ENCODE data around the gene MTRF1.

Gene MTRF1

DNA sequence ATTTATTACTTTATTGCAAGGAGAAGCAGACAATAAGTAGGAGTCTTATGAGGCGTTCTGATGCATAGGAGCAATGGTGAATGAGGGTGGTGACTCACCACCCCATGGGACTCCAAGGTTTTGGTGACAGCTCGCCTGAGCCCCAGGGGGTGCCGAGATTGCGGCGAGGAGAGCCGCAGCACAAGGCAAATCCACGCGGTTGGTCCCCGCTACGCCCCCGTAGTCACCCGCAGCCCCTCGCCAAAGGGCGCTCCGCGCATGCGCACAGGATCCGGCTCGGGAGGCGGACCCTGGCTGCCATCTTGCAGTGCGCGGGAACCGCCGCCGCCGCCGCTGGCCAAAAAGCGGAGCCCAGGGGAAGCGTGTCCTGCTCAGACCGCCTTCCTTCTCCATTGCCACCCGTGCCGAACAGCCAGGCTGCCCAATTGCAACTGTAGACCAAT is 47.6 kb upstream of the MTRF1 start, which contains the start of gene NAA16 (continued):
- TF ChIP-seq, protein P1, sequence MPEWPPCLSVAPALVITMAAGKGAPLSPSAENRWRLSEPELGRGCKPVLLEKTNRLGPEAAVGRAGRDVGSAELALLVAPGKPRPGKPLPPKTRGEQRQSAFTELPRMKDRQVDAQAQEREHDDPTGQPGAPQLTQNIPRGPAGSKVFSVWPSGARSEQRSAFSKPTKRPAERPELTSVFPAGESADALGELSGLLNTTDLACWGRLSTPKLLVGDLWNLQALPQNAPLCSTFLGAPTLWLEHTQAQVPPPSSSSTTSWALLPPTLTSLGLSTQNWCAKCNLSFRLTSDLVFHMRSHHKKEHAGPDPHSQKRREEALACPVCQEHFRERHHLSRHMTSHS (tag by site-specific recombination; IDR thresholded peaks at IDR 0.05), result no peak
- TF ChIP-seq, protein P2, sequence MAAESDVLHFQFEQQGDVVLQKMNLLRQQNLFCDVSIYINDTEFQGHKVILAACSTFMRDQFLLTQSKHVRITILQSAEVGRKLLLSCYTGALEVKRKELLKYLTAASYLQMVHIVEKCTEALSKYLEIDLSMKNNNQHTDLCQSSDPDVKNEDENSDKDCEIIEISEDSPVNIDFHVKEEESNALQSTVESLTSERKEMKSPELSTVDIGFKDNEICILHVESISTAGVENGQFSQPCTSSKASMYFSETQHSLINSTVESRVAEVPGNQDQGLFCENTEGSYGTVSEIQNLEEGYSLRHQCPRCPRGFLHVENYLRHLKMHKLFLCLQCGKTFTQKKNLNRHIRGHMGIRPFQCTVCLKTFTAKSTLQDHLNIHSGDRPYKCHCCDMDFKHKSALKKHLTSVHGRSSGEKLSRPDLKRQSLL (tag by site-specific recombination; IDR thresholded peaks at IDR 0.05), result no peak
- TF ChIP-seq ZBTB17 (tag by site-specific recombination; IDR thresholded peaks at IDR 0.05), result peak; percentile 27; the same call in 1 of the 2 replicates
- peak; percentile 75 for TF ChIP-seq ZXDB (tag by site-specific recombination; IDR thresholded peaks at IDR 0.05)
- no peak; the same call in none of the 2 replicates for TF ChIP-seq ZBTB7A (tag by site-specific recombination; IDR thresholded peaks at IDR 0.05; ENCODE audit: low read depth)
- peak; percentile 100 for TF ChIP-seq GLIS1 (tag by site-specific recombination; IDR thresholded peaks at IDR 0.05)

DNA sequence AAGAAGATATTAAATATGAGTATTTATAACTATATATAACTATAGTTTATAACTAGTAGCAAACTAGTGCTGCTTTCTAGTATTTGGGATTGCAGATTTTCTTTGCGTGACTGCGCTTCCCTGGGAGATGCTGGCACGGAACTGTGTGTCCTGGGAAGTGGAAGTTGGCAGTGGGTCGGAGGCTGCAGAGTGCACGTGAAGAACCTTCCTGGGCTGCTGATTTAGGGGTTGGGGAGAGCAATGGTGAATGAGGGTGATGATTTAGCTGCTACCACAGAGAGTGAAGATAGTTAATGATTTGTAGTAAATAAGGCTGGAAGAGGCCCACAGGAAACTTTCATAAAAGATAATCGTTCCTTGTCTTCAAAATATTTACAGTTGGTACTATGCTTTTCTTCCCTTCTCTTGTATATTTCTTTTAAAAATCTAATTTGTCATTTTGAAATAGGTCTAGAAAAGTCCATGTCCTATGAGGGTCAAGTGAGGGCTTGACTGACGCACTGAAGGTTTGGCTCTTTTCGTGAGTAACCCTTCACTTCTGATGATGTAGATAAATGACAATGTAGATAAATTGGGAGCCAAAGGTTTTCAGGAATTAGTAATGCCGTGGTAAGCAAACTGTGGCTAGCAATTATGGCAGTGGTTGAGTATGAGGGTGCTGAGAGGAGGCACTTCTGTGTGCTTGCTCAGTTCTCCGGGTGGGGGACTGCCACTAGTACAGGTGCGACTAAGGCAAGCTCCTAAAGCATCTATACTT is 44.7 kb upstream of the MTRF1 start:
- no peak overlapping the region for H3K27ac ChIP-seq (ENCODE audit: extremely low read depth, low read depth, low read length)
- ChIA-PET POLR2A (no interaction called here), CTCF (no interaction called here)
- no peaks in the 10 kb centered on the region for H3K4me1 ChIP-seq (ENCODE audit: control insufficient read depth, insufficient read depth, low read length)
- H3K9me3 ChIP-seq (ENCODE audit: control insufficient read depth, insufficient read depth, low read depth, low read length), result no peaks in the 10 kb centered on the region
- no peak overlapping the region for H3K4me3 ChIP-seq (ENCODE audit: low read depth, low read length)
- H3K36me3 ChIP-seq (ENCODE audit: control insufficient read depth in 2 of 2, insufficient read depth in 1 of 2, low read length in 2 of 2), result no peaks in the 10 kb centered on the region
- TF ChIP-seq, protein P3, sequence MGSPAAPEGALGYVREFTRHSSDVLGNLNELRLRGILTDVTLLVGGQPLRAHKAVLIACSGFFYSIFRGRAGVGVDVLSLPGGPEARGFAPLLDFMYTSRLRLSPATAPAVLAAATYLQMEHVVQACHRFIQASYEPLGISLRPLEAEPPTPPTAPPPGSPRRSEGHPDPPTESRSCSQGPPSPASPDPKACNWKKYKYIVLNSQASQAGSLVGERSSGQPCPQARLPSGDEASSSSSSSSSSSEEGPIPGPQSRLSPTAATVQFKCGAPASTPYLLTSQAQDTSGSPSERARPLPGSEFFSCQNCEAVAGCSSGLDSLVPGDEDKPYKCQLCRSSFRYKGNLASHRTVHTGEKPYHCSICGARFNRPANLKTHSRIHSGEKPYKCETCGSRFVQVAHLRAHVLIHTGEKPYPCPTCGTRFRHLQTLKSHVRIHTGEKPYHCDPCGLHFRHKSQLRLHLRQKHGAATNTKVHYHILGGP (tag by site-specific recombination; IDR thresholded peaks at IDR 0.05), result no peak
- TF ChIP-seq TCF7L2 (IDR thresholded peaks at IDR 0.05; ENCODE audit: borderline replicate concordance, low read depth, low read length) (no peak), ZNF776 (tag by site-specific recombination; IDR thresholded peaks at IDR 0.05; ENCODE audit: borderline replicate concordance) (no peak), ZNF146 (tag by site-specific recombination; IDR thresholded peaks at IDR 0.05) (no peak), ZNF843 (tag by site-specific recombination; IDR thresholded peaks at IDR 0.05) (no peak), YY2 (tag by site-specific recombination; IDR thresholded peaks at IDR 0.05) (no peak), HOXD13 (CRISPR knock-in tag; IDR thresholded peaks at IDR 0.05; ENCODE audit: borderline replicate concordance) (no peak), SP7 (tag by site-specific recombination; IDR thresholded peaks at IDR 0.05) (no peak), ZNF24 (tag by site-specific recombination; IDR thresholded peaks at IDR 0.05) (no peak), ZNF747 (tag by site-specific recombination; IDR thresholded peaks at IDR 0.05) (no peak)
- TF ChIP-seq, protein P4, sequence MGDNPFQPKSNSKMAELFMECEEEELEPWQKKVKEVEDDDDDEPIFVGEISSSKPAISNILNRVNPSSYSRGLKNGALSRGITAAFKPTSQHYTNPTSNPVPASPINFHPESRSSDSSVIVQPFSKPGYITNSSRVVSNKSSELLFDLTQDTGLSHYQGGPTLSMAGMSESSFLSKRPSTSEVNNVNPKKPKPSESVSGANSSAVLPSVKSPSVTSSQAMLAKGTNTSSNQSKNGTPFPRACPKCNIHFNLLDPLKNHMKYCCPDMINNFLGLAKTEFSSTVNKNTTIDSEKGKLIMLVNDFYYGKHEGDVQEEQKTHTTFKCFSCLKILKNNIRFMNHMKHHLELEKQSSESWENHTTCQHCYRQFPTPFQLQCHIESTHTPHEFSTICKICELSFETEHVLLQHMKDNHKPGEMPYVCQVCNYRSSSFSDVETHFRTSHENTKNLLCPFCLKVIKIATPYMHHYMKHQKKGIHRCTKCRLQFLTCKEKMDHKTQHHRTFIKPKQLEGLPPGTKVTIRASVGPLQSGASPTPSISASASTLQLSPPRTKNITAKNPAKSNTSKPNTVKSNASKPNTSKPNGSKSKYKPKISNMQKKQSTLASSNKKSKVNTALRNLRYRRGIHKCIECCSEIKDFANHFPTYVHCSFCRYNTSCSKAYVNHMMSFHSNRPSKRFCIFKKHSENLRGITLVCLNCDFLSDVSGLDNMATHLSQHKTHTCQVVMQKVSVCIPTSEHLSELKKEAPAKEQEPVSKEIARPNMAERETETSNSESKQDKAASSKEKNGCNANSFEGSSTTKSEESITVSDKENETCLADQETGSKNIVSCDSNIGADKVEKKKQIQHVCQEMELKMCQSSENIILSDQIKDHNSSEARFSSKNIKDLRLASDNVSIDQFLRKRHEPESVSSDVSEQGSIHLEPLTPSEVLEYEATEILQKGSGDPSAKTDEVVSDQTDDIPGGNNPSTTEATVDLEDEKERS (tag by site-specific recombination; IDR thresholded peaks at IDR 0.05), result no peak

Data from HEK293 (cell line).